SK-N-SH treated with all-trans-retinoic acid at 6 μM for 48 hours (cell line): Measurements from ENCODE around the gene COL17A1.

ENCODE experiments used
- ATAC-seq: fragments of 200-7000 bp; cut with Tn5 transposase; 3 replicates; pipeline ENCODE4 v1.9.1; 2020; ENCODE audit warnings: mild to moderate bottlenecking, moderate library complexity
- ARNTL ChIP-seq: fragments of 450-650 bp; formaldehyde crosslinking; IDR thresholded peaks from 2 replicates; pipeline ENCODE4 v1.5.0; 2020; ENCODE audit warnings: low read depth, mild to moderate bottlenecking, moderate library complexity, borderline replicate concordance
- CSDC2 ChIP-seq: fragments of 250-450 bp; sonication (Bioruptor Pico); IDR thresholded peaks from 2 replicates; pipeline ENCODE4 v1.5.0; 2020; ENCODE audit warnings: mild to moderate bottlenecking, moderate library complexity
- CSRNP3 ChIP-seq: fragments of 250-450 bp; sonication (Bioruptor Pico); IDR thresholded peaks from 2 replicates; pipeline ENCODE4 v1.5.1; 2021; ENCODE audit warnings: mild to moderate bottlenecking, moderate library complexity
- ESRRG ChIP-seq: fragments of 250-450 bp; sonication (Bioruptor Pico); IDR thresholded peaks from 2 replicates; pipeline ENCODE4 v1.6.1; 2021; ENCODE audit warnings: mild to moderate bottlenecking
- GLIS3 ChIP-seq: fragments of 250-450 bp; sonication (Bioruptor Pico); IDR thresholded peaks from 2 replicates; pipeline ENCODE4 v1.5.0; 2020; ENCODE audit warnings: mild to moderate bottlenecking, moderate library complexity
- ISL1 ChIP-seq: fragments of 250-450 bp; sonication (Bioruptor Pico); IDR thresholded peaks from 2 replicates; pipeline ENCODE4 v2.1.2; 2022; ENCODE audit warnings: mild to moderate bottlenecking, moderate library complexity
- OSR1 ChIP-seq: fragments of 250-450 bp; sonication (Bioruptor Pico); IDR thresholded peaks from 2 replicates; pipeline ENCODE4 v1.8.0; 2022; ENCODE audit warnings: moderate library complexity, mild to moderate bottlenecking, inconsistent platforms
- POU6F1 ChIP-seq: fragments of 250-450 bp; sonication (Bioruptor Pico); IDR thresholded peaks from 2 replicates; pipeline ENCODE4 v1.8.0; 2021; ENCODE audit warnings: low read depth, mild to moderate bottlenecking, moderate library complexity, borderline replicate concordance
- PPARA ChIP-seq: fragments of 250-450 bp; sonication (Bioruptor Pico); IDR thresholded peaks from 2 replicates; pipeline ENCODE4 v1.5.0; 2020; ENCODE audit warnings: mild to moderate bottlenecking, borderline replicate concordance
- RARB ChIP-seq: fragments of 250-450 bp; sonication (Bioruptor Pico); IDR thresholded peaks from 2 replicates; pipeline ENCODE4 v1.8.0; 2021; ENCODE audit warnings: mild to moderate bottlenecking, moderate library complexity
- SNAI2 ChIP-seq: fragments of 250-450 bp; sonication (Bioruptor Pico); IDR thresholded peaks from 2 replicates; pipeline ENCODE4 v1.5.0; 2020; ENCODE audit warnings: mild to moderate bottlenecking, moderate library complexity
- TCF4 ChIP-seq: fragments of 250-450 bp; sonication (Bioruptor Pico); IDR thresholded peaks from 2 replicates; pipeline ENCODE4 v1.8.0; 2021; ENCODE audit warnings: mild to moderate bottlenecking, moderate library complexity, borderline replicate concordance
- TOX ChIP-seq: fragments of 250-450 bp; sonication (Bioruptor Pico); IDR thresholded peaks from 2 replicates; pipeline ENCODE4 v1.8.0; 2021; ENCODE audit warnings: mild to moderate bottlenecking, moderate library complexity, borderline replicate concordance
- TSHZ2 ChIP-seq: fragments of 250-450 bp; sonication (Bioruptor Pico); IDR thresholded peaks from 2 replicates; pipeline ENCODE4 v1.5.0; 2020; ENCODE audit warnings: mild to moderate bottlenecking, moderate library complexity
- ZFP3 ChIP-seq: fragments of 250-450 bp; sonication (Bioruptor Pico); IDR thresholded peaks from 2 replicates; pipeline ENCODE4 v1.5.0; 2020; ENCODE audit warnings: mild to moderate bottlenecking, moderate library complexity
- ZFP30 ChIP-seq: fragments of 450-650 bp; formaldehyde crosslinking; IDR thresholded peaks from 2 replicates; pipeline ENCODE4 v1.5.0; 2022; ENCODE audit warnings: mild to moderate bottlenecking, moderate library complexity
- ZNF565 ChIP-seq: fragments of 450-650 bp; formaldehyde crosslinking; conservative IDR thresholded peaks from 2 replicates; pipeline ENCODE4 v1.5.0; 2020; ENCODE audit warnings: low read depth, mild to moderate bottlenecking, moderate library complexity
- ZNF70 ChIP-seq: fragments of 450-650 bp; formaldehyde crosslinking; IDR thresholded peaks from 2 replicates; pipeline ENCODE4 v1.5.0; 2020; ENCODE audit warnings: mild to moderate bottlenecking, moderate library complexity
- ZNF8 ChIP-seq: fragments of 450-650 bp; formaldehyde crosslinking; IDR thresholded peaks from 2 replicates; pipeline ENCODE4 v1.5.0; 2020; ENCODE audit warnings: mild to moderate bottlenecking, moderate library complexity

COL17A1 gene

GRCh38 chr10:104059364-104059763 lies 26.3 kb downstream of the COL17A1 start (continued):
- TF ChIP-seq SNAI2 (CRISPR knock-in tag) = no peak
- no peak for TF ChIP-seq ESRRG

GRCh38 chr10:104057717-104058116 lies 28.0 kb downstream of the COL17A1 start:
- TF ChIP-seq POU6F1 (CRISPR knock-in tag) (no peak), ZNF70 (CRISPR knock-in tag) (no peak), PPARA (CRISPR knock-in tag) (no peak), ESRRG (no peak), CSRNP3 (CRISPR knock-in tag) (no peak), RARB (CRISPR knock-in tag) (no peak), CSDC2 (CRISPR knock-in tag) (no peak), TOX (CRISPR knock-in tag) (no peak), ZNF8 (no peak), ZFP3 (CRISPR knock-in tag) (no peak), GLIS3 (no peak), ZNF565 (CRISPR knock-in tag) (no peak), TSHZ2 (CRISPR knock-in tag) (no peak), ISL1 (CRISPR knock-in tag) (no peak)
- ATAC-seq = no peak

GRCh38 chr10:104056619-104057273 lies 28.9 kb downstream of the COL17A1 start:
- ATAC-seq = no peak
- no peak for TF ChIP-seq ZFP30 (CRISPR knock-in tag)

GRCh38 chr10:104054430-104054829 lies 31.2 kb downstream of the COL17A1 start:
- ATAC-seq = peak; percentile 57
- no peak for TF ChIP-seq OSR1 (CRISPR knock-in tag)

- no peak for TF ChIP-seq SNAI2 (CRISPR knock-in tag)
- TF ChIP-seq ZFP3 (CRISPR knock-in tag) = no peak
- ATAC-seq = no peak
Observed at GRCh38 chr10:104053201-104053600, 32.5 kb downstream of the COL17A1 start.

- no peak for TF ChIP-seq ZFP30 (CRISPR knock-in tag)
- ATAC-seq = no peak
Observed at GRCh38 chr10:104052431-104052830, 33.2 kb downstream of the COL17A1 start.

GRCh38 chr10:104049504-104050250 lies 36.0 kb downstream of the COL17A1 start:
- ATAC-seq = peak; percentile 8; the same call in 1 of the 3 replicates
- TF ChIP-seq TCF4 (CRISPR knock-in tag) (no peak), ARNTL (CRISPR knock-in tag) (no peak), ESRRG (no peak), GLIS3 (no peak), ZNF70 (CRISPR knock-in tag) (no peak), TSHZ2 (CRISPR knock-in tag) (no peak), PPARA (CRISPR knock-in tag) (no peak), ZNF565 (CRISPR knock-in tag) (no peak), ZNF8 (no peak), POU6F1 (CRISPR knock-in tag) (no peak)
